SJCRH30 (cell line): Measurements from ENCODE around the gene RIPOR3. TPM values are rescaled to one million over a fixed set of nuclear protein-coding genes. Genes with fewer than 3 reads are reported as not detected.
"Not testable (repeated sequence)": the region's sequence is repeated elsewhere in the genome, so short reads cannot be mapped to it uniquely, and the experiment has no call there.

Source experiments
- DNase-seq, 2 experiments: peaks; one replicate each; pipeline ENCODE4 v3.0.0-alpha.2; 2015 to 2020
- H3K27ac ChIP-seq: fragments of 250-450 bp; sonication (Bioruptor Pico); 2 replicates; pipeline ENCODE4 v1.5.1; 2020; ENCODE audit warnings: mild to moderate bottlenecking, moderate library complexity
- H3K27me3 ChIP-seq: fragments of 250-450 bp; sonication (Bioruptor Pico); 2 replicates; pipeline ENCODE4 v1.5.1; 2020; ENCODE audit warnings: mild to moderate bottlenecking, moderate library complexity
- H3K36me3 ChIP-seq: fragments of 250-450 bp; sonication (Bioruptor Pico); 2 replicates; pipeline ENCODE4 v1.5.1; 2020; ENCODE audit warnings: mild to moderate bottlenecking, moderate library complexity
- H3K4me1 ChIP-seq: fragments of 250-450 bp; sonication (Bioruptor Pico); 2 replicates; pipeline ENCODE4 v1.5.1; 2020; ENCODE audit warnings: mild to moderate bottlenecking, moderate library complexity
- H3K4me3 ChIP-seq: fragments of 250-450 bp; sonication (Bioruptor Pico); 2 replicates; pipeline ENCODE4 v1.5.1; 2020; ENCODE audit warnings: mild to moderate bottlenecking, moderate library complexity
- H3K9me3 ChIP-seq: fragments of 250-450 bp; sonication (Bioruptor Pico); replicated peaks from 2 replicates; pipeline ENCODE4 v1.5.1; 2020; ENCODE audit warnings: mild to moderate bottlenecking, moderate library complexity
- total RNA-seq: library from RNA; depleted of rRNA; stranded (reverse); fragments of >200 nt; shearing (Covaris generic); gene quantifications from 2 replicates; pipeline ENCODE4 v1.2.3, GENCODE V29; 2014

RIPOR3 gene
- total RNA-seq, 1 experiment from 2014 or later = 2.6 TPM

- Histone ChIP-seq H3K4me3 (no peak overlapping the region), H3K9me3 (no peaks in the 10 kb centered on the region), H3K27ac (no peak overlapping the region), H3K4me1 (no peaks in the 10 kb centered on the region), H3K27me3 (peaks cover 4% of the 10 kb centered on the region), H3K36me3 (no peaks in the 10 kb centered on the region)
- DNase-seq = no peak
Measured at GRCh38 chr20:50717312-50717711, 26.0 kb upstream of the RIPOR3 start.

- DNase-seq = no peak
- Histone ChIP-seq H3K27ac (no peak overlapping the region), H3K4me3 (no peak overlapping the region), H3K4me1 (no peaks in the 10 kb centered on the region), H3K27me3 (peaks cover 4% of the 10 kb centered on the region), H3K36me3 (no peaks in the 10 kb centered on the region), H3K9me3 (no peaks in the 10 kb centered on the region)
Measured at GRCh38 chr20:50716518-50716917, 25.2 kb upstream of the RIPOR3 start.

GRCh38 chr20:50715694-50716093 lies 24.4 kb upstream of the RIPOR3 start:
- peaks cover 4% of the 10 kb centered on the region for H3K27me3 ChIP-seq
- H3K9me3 ChIP-seq = no peaks in the 10 kb centered on the region
- H3K36me3 ChIP-seq = no peaks in the 10 kb centered on the region
- H3K4me3 ChIP-seq = no peak overlapping the region
- no peak for DNase-seq
- H3K4me1 ChIP-seq = no peaks in the 10 kb centered on the region
- H3K27ac ChIP-seq = no peak overlapping the region

- not testable (repeated sequence) for H3K4me3 ChIP-seq, DNase-seq, H3K27me3 ChIP-seq, H3K9me3 ChIP-seq, H3K36me3 ChIP-seq, H3K27ac ChIP-seq, H3K4me1 ChIP-seq
Measured at GRCh38 chr20:50714426-50714825, 23.1 kb upstream of the RIPOR3 start.

GRCh38 chr20:50713657-50714101 lies 22.3 kb upstream of the RIPOR3 start:
- H3K27ac ChIP-seq = no peak overlapping the region
- peaks cover 1% of the 10 kb centered on the region for H3K27me3 ChIP-seq
- no peaks in the 10 kb centered on the region for H3K9me3 ChIP-seq
- no peaks in the 10 kb centered on the region for H3K36me3 ChIP-seq
- no peak overlapping the region for H3K4me3 ChIP-seq
- DNase-seq = peak in 1 of 2 experiments; percentile 52
- H3K4me1 ChIP-seq = no peaks in the 10 kb centered on the region

GRCh38 chr20:50712771-50713656 lies 21.7 kb upstream of the RIPOR3 start:
- DNase-seq = no peak
- Histone ChIP-seq H3K4me3 (no peak overlapping the region), H3K27ac (no peak overlapping the region), H3K27me3 (no peaks in the 10 kb centered on the region; the same call in 1 of the 2 replicates), H3K36me3 (no peaks in the 10 kb centered on the region), H3K4me1 (no peaks in the 10 kb centered on the region), H3K9me3 (no peaks in the 10 kb centered on the region)

- no peaks in the 10 kb centered on the region for H3K36me3 ChIP-seq
- no peak for DNase-seq
- no peak overlapping the region for H3K4me3 ChIP-seq
- no peak overlapping the region for H3K27ac ChIP-seq
- H3K9me3 ChIP-seq = no peaks in the 10 kb centered on the region
- H3K27me3 ChIP-seq = no peaks in the 10 kb centered on the region; the same call in 1 of the 2 replicates
- no peaks in the 10 kb centered on the region for H3K4me1 ChIP-seq
Measured at GRCh38 chr20:50711113-50711825, 19.9 kb upstream of the RIPOR3 start.

GRCh38 chr20:50710492-50711063 lies 19.2 kb upstream of the RIPOR3 start:
- no peaks in the 10 kb centered on the region for H3K9me3 ChIP-seq
- no peak for DNase-seq
- H3K27ac ChIP-seq = no peak overlapping the region

GRCh38 chr20:50709636-50709973 lies 18.3 kb upstream of the RIPOR3 start:
- DNase-seq = no peak
- H3K27ac ChIP-seq = no peak overlapping the region
- H3K36me3 ChIP-seq = no peaks in the 10 kb centered on the region

More at GRCh38 chr20:50710492-50711063, 19.2 kb upstream of the RIPOR3 start:
- Histone ChIP-seq H3K4me1 (no peaks in the 10 kb centered on the region), H3K36me3 (no peaks in the 10 kb centered on the region), H3K4me3 (no peak overlapping the region), H3K27me3 (peaks cover 4% of the 10 kb centered on the region; the same call in 1 of the 2 replicates)

GRCh38 chr20:50708845-50709635 lies 17.7 kb upstream of the RIPOR3 start:
- H3K9me3 ChIP-seq = no peaks in the 10 kb centered on the region
- H3K27ac ChIP-seq = no peak overlapping the region
- no peak for DNase-seq
- H3K36me3 ChIP-seq = no peaks in the 10 kb centered on the region
- H3K27me3 ChIP-seq = peaks cover 6% of the 10 kb centered on the region; the same call in 1 of the 2 replicates
- no peaks in the 10 kb centered on the region for H3K4me1 ChIP-seq
- H3K4me3 ChIP-seq = no peak overlapping the region

More at GRCh38 chr20:50709636-50709973, 18.3 kb upstream of the RIPOR3 start:
- Histone ChIP-seq H3K27me3 (peaks cover 6% of the 10 kb centered on the region; the same call in 1 of the 2 replicates), H3K4me1 (no peaks in the 10 kb centered on the region), H3K4me3 (no peak overlapping the region), H3K9me3 (no peaks in the 10 kb centered on the region)

GRCh38 chr20:50704971-50705370 lies 13.6 kb upstream of the RIPOR3 start:
- Histone ChIP-seq H3K4me1 (peaks cover 2% of the 10 kb centered on the region; the same call in 1 of the 2 replicates), H3K27ac (no peak overlapping the region), H3K36me3 (no peaks in the 10 kb centered on the region), H3K4me3 (no peak overlapping the region), H3K27me3 (peaks cover 32% of the 10 kb centered on the region), H3K9me3 (no peaks in the 10 kb centered on the region)
- DNase-seq = no peak

GRCh38 chr20:50704514-50704913 lies 13.2 kb upstream of the RIPOR3 start:
- no peak overlapping the region for H3K27ac ChIP-seq
- peaks cover 2% of the 10 kb centered on the region; the same call in 1 of the 2 replicates for H3K4me1 ChIP-seq
- H3K4me3 ChIP-seq = no peak overlapping the region
- H3K9me3 ChIP-seq = no peaks in the 10 kb centered on the region
- H3K27me3 ChIP-seq = peaks cover 35% of the 10 kb centered on the region
- H3K36me3 ChIP-seq = no peaks in the 10 kb centered on the region
- DNase-seq = no peak

GRCh38 chr20:50703651-50704438 lies 12.5 kb upstream of the RIPOR3 start:
- H3K27me3 ChIP-seq = peaks cover 36% of the 10 kb centered on the region
- not testable (repeated sequence) for H3K4me3 ChIP-seq, H3K36me3 ChIP-seq, H3K4me1 ChIP-seq, H3K27ac ChIP-seq, DNase-seq, H3K9me3 ChIP-seq
